Activated T-cell treated with anti-CD3 and anti-CD28 coated beads for 24 hours (primary cell): ENCODE results near the gene BMERB1.
"Not testable (repeated sequence)": the region's sequence is repeated elsewhere in the genome, so short reads cannot be mapped to it uniquely, and the experiment has no call there.

ENCODE experiments used
- DNase-seq: peaks from one replicate; pipeline ENCODE4 v3.0.0-alpha.2; 2020; ENCODE audit warnings: low read depth

Gene BMERB1

GRCh38 chr16:15461376-15461775, 27.0 kb downstream of the BMERB1 start:
- DNase-seq = no peak

GRCh38 chr16:15464401-15465186, 30.2 kb downstream of the BMERB1 start:
- no peak for DNase-seq

GRCh38 chr16:15466131-15466530, 31.7 kb downstream of the BMERB1 start:
- DNase-seq = no peak

- DNase-seq = no peak
Measured at GRCh38 chr16:15466886-15467781, 32.7 kb downstream of the BMERB1 start.

- not testable (repeated sequence) for DNase-seq
Measured at GRCh38 chr16:15476971-15477370, 42.6 kb downstream of the BMERB1 start.

- DNase-seq = no peak
Measured at GRCh38 chr16:15477802-15478201, 43.4 kb downstream of the BMERB1 start.

- DNase-seq = peak; percentile 48
Measured at GRCh38 chr16:15482068-15482747, 47.8 kb downstream of the BMERB1 start.

GRCh38 chr16:15482748-15483298, 48.4 kb downstream of the BMERB1 start:
- DNase-seq = no peak

- DNase-seq = no peak
Measured at GRCh38 chr16:15483857-15484256, 49.5 kb downstream of the BMERB1 start.

GRCh38 chr16:15484662-15485061, 50.3 kb downstream of the BMERB1 start:
- DNase-seq = no peak

- no peak for DNase-seq
Measured at GRCh38 chr16:15485175-15485574, 50.8 kb downstream of the BMERB1 start.

GRCh38 chr16:15486661-15487060, 52.3 kb downstream of the BMERB1 start:
- DNase-seq = no peak

- no peak for DNase-seq
Measured at GRCh38 chr16:15487336-15488284, 53.2 kb downstream of the BMERB1 start.

- no peak for DNase-seq
Measured at GRCh38 chr16:15489016-15489415, 54.6 kb downstream of the BMERB1 start.

- DNase-seq = no peak
Measured at GRCh38 chr16:15490123-15490711, 55.8 kb downstream of the BMERB1 start.

GRCh38 chr16:15491411-15491810, 57.0 kb downstream of the BMERB1 start:
- no peak for DNase-seq

- no peak for DNase-seq
Measured at GRCh38 chr16:15492091-15492740, 57.8 kb downstream of the BMERB1 start.

- DNase-seq = no peak
Measured at GRCh38 chr16:15493466-15494180, 59.2 kb downstream of the BMERB1 start.

GRCh38 chr16:15494236-15494635, 59.8 kb downstream of the BMERB1 start:
- no peak for DNase-seq
